Astrocyte of the spinal cord (primary cell): ENCODE measurements around the gene S100A8.
"Not testable (repeated sequence)": the region's sequence is repeated elsewhere in the genome, so short reads cannot be mapped to it uniquely, and the experiment has no call there.

ENCODE experiments used
- DNase-seq: peaks from one replicate; pipeline ENCODE4 v3.0.0; 2011; ENCODE audit warnings: low read depth, low spot score
- H3K4me3 ChIP-seq: 2 replicates; pipeline ENCODE4 v1.5.1; 2011; ENCODE audit warnings: low read depth, mild to moderate bottlenecking, low read length, moderate library complexity
- CTCF ChIP-seq: IDR thresholded peaks from 2 replicates; pipeline ENCODE4 v1.5.1; 2012; ENCODE audit warnings: low read depth, mild to moderate bottlenecking, low read length, inconsistent platforms
- in situ Hi-C: cut with HindIII; loops from 2 replicates; pipeline ENCODE4 v1.10.0; 2017; ENCODE audit warnings: low sequenced_read_pairs

S100A8 gene

GRCh38 chr1:153349363-153350320 lies 41.2 kb downstream of the S100A8 start:
- in situ Hi-C loops = loop anchor here (10.0 kb wide), 1 partner anchor 145 kb away; no protein-coding TSS in a partner anchor
- TF ChIP-seq CTCF = no peak
- H3K4me3 ChIP-seq = no peak overlapping the region
- no peak for DNase-seq

- no peak for TF ChIP-seq CTCF
- no peak within 1 kb of the TSS for H3K4me3 ChIP-seq
- in situ Hi-C loops = no loop called here
- no peak for DNase-seq
These were observed 42.1 kb downstream of the S100A8 start, which contains the start of gene PGLYRP4 for GRCh38 chr1:153348511-153349362. TSS of gene PGLYRP4 (minus strand) at chr1:153348841. CDS start at chr1:153347932, 909 bp downstream.

GRCh38 chr1:153347856-153348255 lies 43.0 kb downstream of the S100A8 start:
- H3K4me3 ChIP-seq = no peak overlapping the region
- in situ Hi-C loops = no loop called here
- no peak for DNase-seq

GRCh38 chr1:153347049-153347448 lies 43.8 kb downstream of the S100A8 start:
- in situ Hi-C loops, DNase-seq, H3K4me3 ChIP-seq: not testable (repeated sequence)

More at GRCh38 chr1:153347856-153348255, 43.0 kb downstream of the S100A8 start:
- no peak for TF ChIP-seq CTCF

- DNase-seq = no peak
- TF ChIP-seq CTCF = no peak
- in situ Hi-C loops = no loop called here
- no peak overlapping the region for H3K4me3 ChIP-seq
These were observed 44.7 kb downstream of the S100A8 start for GRCh38 chr1:153346077-153346723.

- TF ChIP-seq CTCF = no peak
- H3K4me3 ChIP-seq = no peak overlapping the region
- DNase-seq = no peak
- in situ Hi-C loops = no loop called here
These were observed 45.4 kb downstream of the S100A8 start for GRCh38 chr1:153345187-153346076.
